H1 (cell line): ENCODE results near the gene HOXA10.

Source experiments
- CTCF ChIP-seq, 3 experiments: IDR thresholded peaks; 1 replicate in 2 of 3; 2 replicates in 1 of 3; pipeline versions ENCODE4 v1.5.1 to v1.6.1; 2011; ENCODE audit warnings: low read length in 3 of 3, mild to moderate bottlenecking in 3 of 3, inconsistent platforms in 2 of 3, low read depth in 1 of 3, moderate library complexity in 1 of 3; ENCODE audit not compliant: insufficient read depth in 1 of 3; ENCODE audit errors: control extremely low read depth in 1 of 3
- POLR2AphosphoS5 ChIP-seq: IDR thresholded peaks from 2 replicates; pipeline ENCODE4 v1.6.1; 2011; ENCODE audit warnings: low read depth, low read length
- RAD21 ChIP-seq, 2 experiments: IDR thresholded peaks in 1 of 2; conservative IDR thresholded peaks in 1 of 2; 2 replicates each; pipeline ENCODE4 v1.6.1; 2011; ENCODE audit warnings: low read depth in 2 of 2, low read length in 2 of 2, improper control_type of control experiment in 1 of 2, inconsistent platforms in 1 of 2, mild to moderate bottlenecking in 1 of 2, moderate library complexity in 1 of 2

GRCh38 chr7:27189295-27189996 lies 15.3 kb upstream of the HOXA10 start:
- peak in 1 of 2 experiments; percentile 3; a peak in 1 of 4 replicates for TF ChIP-seq RAD21 (IDR thresholded peaks at IDR 0.05 in 1 of 2, conservative IDR thresholded peaks at IDR 0.05 in 1 of 2; ENCODE audit: low read depth in 2 of 2, low read length in 2 of 2)
- no peak for TF ChIP-seq POLR2AphosphoS5
- TF ChIP-seq CTCF (IDR thresholded peaks at IDR 0.05; ENCODE audit: control extremely low read depth in 1 of 3, insufficient read depth in 1 of 3, low read depth in 1 of 3, low read length in 3 of 3) = no peak
